Activated naive CD8-positive, alpha-beta T cell treated with anti-CD3 and anti-CD28 coated beads for 36 hours (primary cell): ENCODE results near the gene COL6A3. TPM values are rescaled to one million over a fixed set of nuclear protein-coding genes. Genes with fewer than 3 reads are reported as not detected.

Experiments
- DNase-seq: peaks from one replicate; pipeline ENCODE4 v3.0.0; 2021
- H3K27ac Mint-ChIP-seq: one replicate; pipeline ENCODE4 v1.8.0; 2022; ENCODE audit warnings: mild to moderate bottlenecking, moderate library complexity, mixed read lengths
- H3K27me3 Mint-ChIP-seq: one replicate; pipeline ENCODE4 v1.8.0; 2022; ENCODE audit warnings: mild to moderate bottlenecking, mixed read lengths
- H3K36me3 Mint-ChIP-seq: one replicate; pipeline ENCODE4 v1.8.0; 2021; ENCODE audit warnings: mild to moderate bottlenecking, mixed read lengths
- H3K4me1 Mint-ChIP-seq: one replicate; pipeline ENCODE4 v1.8.0; 2021; ENCODE audit warnings: mixed read lengths
- H3K4me3 Mint-ChIP-seq: one replicate; pipeline ENCODE4 v1.8.0; 2022; ENCODE audit warnings: mild to moderate bottlenecking, moderate library complexity, mixed read lengths
- H3K9me3 Mint-ChIP-seq: one replicate; pipeline ENCODE4 v1.8.0; 2022; ENCODE audit warnings: mixed read lengths
- total RNA-seq, 2 experiments: library from RNA; stranded (reverse); gene quantifications; one replicate each; pipeline ENCODE4 v1.2.3, GENCODE V29; 2021

The COL6A3 gene
- total RNA-seq, 2 experiments from 2014 or later: 0.76 to 1.3 TPM

- H3K4me3 Mint-ChIP-seq: no peak overlapping the region
- H3K27ac Mint-ChIP-seq: no peak overlapping the region
- H3K27me3 Mint-ChIP-seq: no peaks in the 10 kb centered on the region
- H3K36me3 Mint-ChIP-seq: no peaks in the 10 kb centered on the region
- H3K4me1 Mint-ChIP-seq: peaks cover 21% of the 10 kb centered on the region
- H3K9me3 Mint-ChIP-seq: no peaks in the 10 kb centered on the region
- DNase-seq: no peak
These were observed 34.2 kb upstream of the COL6A3 start for GRCh38 chr2:237448171-237448570.

GRCh38 chr2:237447496-237447895 lies 33.5 kb upstream of the COL6A3 start:
- H3K36me3 Mint-ChIP-seq: no peaks in the 10 kb centered on the region
- H3K4me3 Mint-ChIP-seq: no peak overlapping the region
- peaks cover 21% of the 10 kb centered on the region for H3K4me1 Mint-ChIP-seq
- no peaks in the 10 kb centered on the region for H3K27me3 Mint-ChIP-seq
- DNase-seq: no peak
- no peak overlapping the region for H3K27ac Mint-ChIP-seq
- H3K9me3 Mint-ChIP-seq: no peaks in the 10 kb centered on the region

- Mint-ChIP-seq H3K4me1 (peaks cover 30% of the 10 kb centered on the region), H3K27me3 (no peaks in the 10 kb centered on the region), H3K9me3 (no peaks in the 10 kb centered on the region), H3K27ac (no peak overlapping the region), H3K4me3 (no peak overlapping the region), H3K36me3 (no peaks in the 10 kb centered on the region)
- DNase-seq: no peak
These were observed 32.3 kb upstream of the COL6A3 start for GRCh38 chr2:237446338-237446665.

- Mint-ChIP-seq H3K4me1 (peaks cover 35% of the 10 kb centered on the region), H3K27ac (no peak overlapping the region), H3K9me3 (no peaks in the 10 kb centered on the region), H3K36me3 (no peaks in the 10 kb centered on the region), H3K27me3 (no peaks in the 10 kb centered on the region), H3K4me3 (no peak overlapping the region)
- no peak for DNase-seq
These were observed 31.8 kb upstream of the COL6A3 start for GRCh38 chr2:237445611-237446337.

GRCh38 chr2:237444071-237444470 lies 30.1 kb upstream of the COL6A3 start:
- no peak overlapping the region for H3K4me3 Mint-ChIP-seq
- DNase-seq: no peak
- H3K27me3 Mint-ChIP-seq: no peaks in the 10 kb centered on the region
- no peak overlapping the region for H3K27ac Mint-ChIP-seq
- peaks cover 10% of the 10 kb centered on the region for H3K9me3 Mint-ChIP-seq
- H3K4me1 Mint-ChIP-seq: peaks cover 37% of the 10 kb centered on the region
- H3K36me3 Mint-ChIP-seq: peaks cover 2% of the 10 kb centered on the region

GRCh38 chr2:237441605-237442274 lies 27.8 kb upstream of the COL6A3 start:
- H3K27ac Mint-ChIP-seq: peak overlapping the region; percentile 80
- H3K36me3 Mint-ChIP-seq: peaks cover 2% of the 10 kb centered on the region

GRCh38 chr2:237440819-237441281 lies 26.9 kb upstream of the COL6A3 start:
- H3K4me1 Mint-ChIP-seq: peaks cover 56% of the 10 kb centered on the region
- peak; percentile 55 for DNase-seq
- H3K9me3 Mint-ChIP-seq: peaks cover 10% of the 10 kb centered on the region
- peak overlapping the region; percentile 80 for H3K27ac Mint-ChIP-seq
- no peaks in the 10 kb centered on the region for H3K27me3 Mint-ChIP-seq
- H3K36me3 Mint-ChIP-seq: peaks cover 2% of the 10 kb centered on the region
- peak overlapping the region; percentile 18 for H3K4me3 Mint-ChIP-seq

More at GRCh38 chr2:237441605-237442274, 27.8 kb upstream of the COL6A3 start:
- H3K27me3 Mint-ChIP-seq: no peaks in the 10 kb centered on the region
- no peak overlapping the region for H3K4me3 Mint-ChIP-seq
- peaks cover 49% of the 10 kb centered on the region for H3K4me1 Mint-ChIP-seq
- peaks cover 10% of the 10 kb centered on the region for H3K9me3 Mint-ChIP-seq
- DNase-seq: no peak

- Mint-ChIP-seq H3K9me3 (peaks cover 10% of the 10 kb centered on the region), H3K36me3 (peaks cover 2% of the 10 kb centered on the region), H3K27me3 (no peaks in the 10 kb centered on the region), H3K4me3 (no peak overlapping the region), H3K4me1 (peaks cover 69% of the 10 kb centered on the region), H3K27ac (no peak overlapping the region)
- DNase-seq: no peak
These were observed 24.3 kb upstream of the COL6A3 start for GRCh38 chr2:237438080-237438940.

GRCh38 chr2:237437566-237437965 lies 23.6 kb upstream of the COL6A3 start:
- H3K27ac Mint-ChIP-seq: no peak overlapping the region
- no peaks in the 10 kb centered on the region for H3K27me3 Mint-ChIP-seq
- peaks cover 2% of the 10 kb centered on the region for H3K36me3 Mint-ChIP-seq
- H3K9me3 Mint-ChIP-seq: peaks cover 10% of the 10 kb centered on the region
- H3K4me1 Mint-ChIP-seq: peaks cover 77% of the 10 kb centered on the region
- no peak for DNase-seq
- no peak overlapping the region for H3K4me3 Mint-ChIP-seq

GRCh38 chr2:237435844-237436587 lies 22.1 kb upstream of the COL6A3 start:
- DNase-seq: no peak
- Mint-ChIP-seq H3K4me1 (peaks cover 80% of the 10 kb centered on the region), H3K27me3 (no peaks in the 10 kb centered on the region), H3K9me3 (peaks cover 10% of the 10 kb centered on the region), H3K36me3 (peaks cover 2% of the 10 kb centered on the region), H3K4me3 (no peak overlapping the region), H3K27ac (peak overlapping the region; percentile 66)

GRCh38 chr2:237434866-237435311 lies 20.9 kb upstream of the COL6A3 start:
- Mint-ChIP-seq H3K36me3 (peaks cover 7% of the 10 kb centered on the region), H3K4me1 (peaks cover 79% of the 10 kb centered on the region), H3K4me3 (peak overlapping the region; percentile 8), H3K27ac (peak overlapping the region; percentile 63), H3K27me3 (no peaks in the 10 kb centered on the region), H3K9me3 (peaks cover 6% of the 10 kb centered on the region)
- peak; percentile 81 for DNase-seq

GRCh38 chr2:237433920-237434676 lies 20.1 kb upstream of the COL6A3 start:
- H3K4me1 Mint-ChIP-seq: peaks cover 85% of the 10 kb centered on the region
- H3K27ac Mint-ChIP-seq: peak overlapping the region; percentile 87
- DNase-seq: no peak
- H3K9me3 Mint-ChIP-seq: peaks cover 4% of the 10 kb centered on the region
- H3K36me3 Mint-ChIP-seq: peaks cover 7% of the 10 kb centered on the region
- no peaks in the 10 kb centered on the region for H3K27me3 Mint-ChIP-seq
- peak overlapping the region; percentile 58 for H3K4me3 Mint-ChIP-seq

- Mint-ChIP-seq H3K4me3 (peak overlapping the region; percentile 61), H3K27ac (peak overlapping the region; percentile 74), H3K27me3 (no peaks in the 10 kb centered on the region), H3K9me3 (peaks cover 4% of the 10 kb centered on the region), H3K4me1 (peaks cover 91% of the 10 kb centered on the region), H3K36me3 (peaks cover 7% of the 10 kb centered on the region)
- peak; percentile 85 for DNase-seq
These were observed 18.6 kb upstream of the COL6A3 start for GRCh38 chr2:237432484-237433092.
